SH-SY5Y (cell line): ENCODE measurements around the gene LIMA1.

Source experiments
- GATA2 ChIP-seq: IDR thresholded peaks from 2 replicates; pipeline ENCODE4 v1.6.1; 2011; ENCODE audit warnings: mild to moderate bottlenecking, low read depth, low read length
- GATA3 ChIP-seq: IDR thresholded peaks from 2 replicates; pipeline ENCODE4 v1.6.1; 2011; ENCODE audit warnings: low read depth, mild to moderate bottlenecking, low read length, moderate library complexity

DNA sequence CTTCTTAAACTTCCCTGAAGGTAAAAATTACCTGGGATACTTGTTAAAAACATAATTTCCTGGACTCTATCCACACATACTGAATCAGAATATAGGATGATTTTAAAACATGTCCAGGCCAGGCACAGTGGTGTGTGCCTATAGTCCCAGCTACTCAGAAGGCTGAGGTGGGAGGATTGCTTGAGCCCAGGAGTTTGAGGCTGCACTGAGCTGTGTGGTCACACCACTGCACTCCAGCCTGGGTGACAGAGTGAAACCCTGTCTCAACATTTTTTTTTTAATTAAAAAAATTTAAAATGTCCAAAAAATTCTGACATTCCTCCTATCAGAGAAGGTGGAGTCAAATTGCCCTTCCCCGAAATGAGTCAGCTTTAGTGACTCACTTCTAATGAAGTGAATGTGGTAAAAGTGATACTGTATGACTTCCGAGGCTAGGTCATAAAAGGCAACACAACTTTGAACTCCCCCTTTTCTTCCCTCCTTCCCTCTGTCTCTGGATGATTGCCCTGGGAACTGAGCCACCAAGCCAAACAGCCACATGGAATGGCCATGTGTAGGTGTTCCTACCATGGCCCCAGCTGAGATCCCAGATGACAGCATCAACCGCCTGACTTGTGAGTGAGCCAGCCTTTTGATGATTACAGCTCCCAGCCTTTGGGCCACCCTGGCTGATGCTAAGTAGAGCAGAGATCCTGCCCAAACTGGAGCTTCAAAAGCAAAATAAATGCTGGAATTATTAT, 36.3 kb downstream of the LIMA1 start:
- TF ChIP-seq GATA2 = no peak
- no peak for TF ChIP-seq GATA3
